Measurements from ENCODE around the gene LMO1.

LMO1 gene

DNA sequence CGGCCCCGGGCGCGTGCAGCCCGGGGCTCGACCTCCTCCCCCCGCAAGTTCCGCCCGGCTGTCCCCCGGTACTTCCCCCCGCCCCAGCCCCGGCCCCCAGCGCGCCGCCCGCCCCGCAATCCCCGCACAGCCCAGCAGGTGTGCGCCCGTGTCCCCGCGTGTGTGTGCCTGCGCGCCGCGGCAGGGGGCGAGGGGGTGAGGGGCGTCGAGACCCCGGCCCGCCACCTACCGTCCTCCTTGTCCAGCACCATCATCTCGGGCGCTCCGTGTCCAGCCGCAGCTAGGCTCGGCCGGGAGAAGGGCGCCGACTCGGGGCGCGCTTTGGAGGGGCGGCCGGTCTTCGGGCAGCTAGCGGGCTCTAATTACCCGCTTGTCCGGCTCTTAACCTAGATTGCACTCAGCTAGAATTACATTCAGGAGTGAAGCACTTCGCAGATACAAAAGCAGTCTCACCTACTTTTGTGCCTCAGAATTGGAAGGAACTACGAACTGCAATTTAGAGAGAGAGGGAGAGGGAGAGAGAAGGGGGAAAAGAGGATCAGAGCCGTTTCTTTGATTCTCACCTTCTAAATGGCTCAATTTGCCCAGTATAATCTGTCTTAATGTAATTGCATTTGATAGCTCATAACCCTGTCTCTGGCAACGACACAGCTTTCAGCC, 439 bp downstream of the LMO1 start:
- DNase-seq, result no peak

DNA sequence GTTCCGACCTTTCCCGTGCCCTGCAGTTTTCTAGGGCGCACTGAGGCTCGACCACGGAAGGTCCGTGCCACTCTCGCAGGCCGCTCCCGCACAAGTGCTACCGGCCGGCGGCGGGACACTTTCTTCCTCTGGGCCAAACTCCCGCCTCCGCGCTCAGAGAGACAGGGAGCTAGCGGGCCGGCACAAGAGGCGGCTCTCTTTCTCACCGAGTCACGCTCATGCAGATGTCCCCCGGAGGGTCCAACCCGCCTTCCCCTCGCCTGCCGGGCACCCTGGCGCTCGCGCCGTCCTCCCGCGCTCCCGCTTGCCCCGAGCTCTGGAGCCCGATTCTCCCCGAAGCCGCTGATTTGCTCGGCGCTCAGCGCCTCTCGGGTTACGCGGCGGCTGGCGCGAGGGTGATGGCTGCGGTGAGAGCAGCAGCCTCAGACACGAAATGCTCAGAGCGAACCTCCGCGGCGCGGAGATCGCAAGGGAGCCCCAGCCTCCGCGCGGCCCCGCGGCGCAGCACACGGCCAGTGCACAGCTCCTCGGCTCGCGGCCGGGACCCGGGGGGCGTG, 1.0 kb downstream of the LMO1 start:
- DNase-seq, result no peak

DNA sequence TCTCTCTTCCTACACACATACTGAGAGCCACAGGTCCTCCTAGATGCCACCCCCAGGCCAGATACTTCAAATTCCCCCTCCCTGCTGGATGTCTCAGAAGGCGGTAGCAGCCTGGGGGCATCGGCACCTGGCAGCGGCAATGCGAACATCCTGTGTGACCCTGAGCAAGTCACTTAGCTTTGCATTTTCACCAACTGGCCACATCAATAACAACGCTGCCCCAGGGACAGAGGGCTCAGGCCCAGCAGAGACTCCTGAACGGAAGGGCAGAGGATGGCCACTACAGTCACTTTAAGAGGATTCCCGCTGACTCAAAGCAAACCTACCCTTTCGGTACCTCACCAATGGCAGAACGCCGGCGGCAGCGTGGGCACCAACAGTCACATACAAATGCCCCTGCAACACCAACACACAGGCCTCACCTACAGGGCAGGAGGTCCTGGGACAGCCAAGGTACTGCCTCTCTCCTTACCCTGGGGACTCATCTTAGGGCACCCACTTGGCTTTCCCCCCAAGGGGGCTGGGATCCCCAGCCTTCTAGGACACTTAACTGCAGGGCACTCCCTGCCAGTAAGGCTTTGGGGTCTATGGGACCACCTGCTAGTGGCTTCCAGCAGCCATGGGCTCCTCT, 1.6 kb downstream of the LMO1 start:
- DNase-seq, result no peak

- no peak for DNase-seq
These were observed 2.4 kb downstream of the LMO1 start for GRCh38 chr11:8261291-8261690.

DNA sequence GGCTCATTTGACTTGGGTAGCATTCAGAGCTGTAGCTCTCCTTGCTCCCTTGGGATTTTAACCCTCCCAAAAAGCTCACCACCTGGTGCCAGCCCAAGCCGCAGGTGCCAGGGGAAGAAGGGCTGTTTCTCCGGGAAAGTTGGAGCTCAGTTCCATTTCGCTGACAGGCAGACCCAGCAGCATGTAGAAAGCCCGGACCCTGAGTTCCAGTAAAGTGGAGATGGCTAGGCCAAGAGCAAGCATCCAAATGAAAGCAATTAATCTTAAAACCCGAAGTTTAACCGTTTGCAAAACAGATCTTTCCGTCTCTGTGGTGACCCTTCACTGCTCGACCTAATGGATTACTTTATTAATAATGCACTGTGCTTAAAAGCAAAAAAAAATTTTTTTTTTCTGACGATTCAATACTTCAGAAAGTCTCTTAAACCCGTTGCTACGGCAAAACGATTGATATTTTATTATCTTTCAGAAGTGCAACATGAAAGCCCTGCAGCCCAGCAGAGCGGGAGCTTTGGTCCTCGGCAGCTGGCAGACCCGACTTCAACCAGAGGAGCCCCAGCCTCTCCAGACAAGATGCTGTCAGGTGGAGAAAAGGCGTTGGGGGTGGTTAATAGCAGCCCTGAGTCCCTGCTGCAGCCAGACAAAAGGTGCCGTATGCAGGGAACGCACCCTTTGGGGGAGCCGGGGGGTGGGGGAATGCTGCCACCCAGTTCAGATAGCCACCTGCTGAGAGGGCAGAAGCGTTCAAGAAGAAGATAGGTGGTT, 3.3 kb downstream of the LMO1 start:
- DNase-seq, result no peak

GRCh38 chr11:8259306-8259959, 4.2 kb downstream of the LMO1 start:
- DNase-seq, result no peak

- no peak for DNase-seq
These were observed 4.9 kb downstream of the LMO1 start for GRCh38 chr11:8258784-8259183.

DNA sequence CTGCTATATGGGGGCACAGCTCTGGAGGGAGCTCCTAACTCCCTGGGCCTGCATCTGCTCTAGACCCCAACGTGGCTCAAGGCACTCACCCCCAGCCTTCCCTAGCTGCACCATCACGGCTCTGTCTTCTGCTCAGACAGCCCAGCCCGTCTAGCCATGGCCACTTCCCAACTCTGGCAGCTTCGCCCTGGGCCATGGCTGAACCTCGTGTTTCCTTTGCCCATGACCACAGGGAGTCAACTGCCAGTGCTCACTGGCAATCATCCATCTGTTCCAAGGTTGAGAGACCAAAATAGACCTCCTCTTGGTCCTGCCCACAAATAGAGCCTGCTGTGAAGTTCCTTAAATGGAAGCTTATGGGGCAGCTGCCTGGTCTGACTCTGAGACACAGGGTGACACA, 5.4 kb downstream of the LMO1 start:
- no peak for DNase-seq

GRCh38 chr11:8257003-8257664, 6.5 kb downstream of the LMO1 start:
- no peak for DNase-seq

DNA sequence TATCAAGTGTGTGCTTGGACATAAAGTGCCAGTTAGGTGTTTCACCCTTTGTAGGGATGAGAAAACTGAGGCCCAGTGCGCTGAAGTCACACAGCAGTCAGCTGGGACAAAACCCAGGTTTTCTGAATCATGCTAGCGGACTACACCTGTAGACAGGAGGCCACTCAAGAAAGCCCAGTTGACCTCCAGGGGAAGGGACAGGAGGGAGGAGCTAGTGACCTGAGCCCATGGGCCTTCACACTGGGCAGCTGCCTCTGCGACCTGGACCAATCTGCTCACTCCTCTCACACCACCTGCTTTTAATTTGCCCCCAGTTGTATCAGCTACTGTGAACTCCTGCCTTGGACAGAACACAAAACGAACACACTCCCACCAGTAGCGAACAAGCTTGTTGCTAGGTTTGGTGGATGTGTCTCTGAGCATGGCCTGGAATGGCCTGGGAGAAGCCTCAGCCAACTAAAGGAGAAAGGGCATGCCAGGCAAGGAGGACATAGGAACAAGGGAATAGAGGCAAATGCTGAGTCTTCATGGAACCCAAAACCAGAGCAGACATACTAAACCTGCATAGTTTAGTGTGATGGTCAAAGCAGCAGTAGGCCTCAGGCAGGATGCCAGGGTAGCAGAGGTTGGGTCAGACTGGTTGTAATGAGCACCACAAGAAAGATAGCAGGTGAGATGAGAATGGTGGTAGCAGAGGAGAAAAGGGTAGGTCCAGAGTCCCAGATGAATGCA, 7.2 kb downstream of the LMO1 start:
- DNase-seq, result no peak

GRCh38 chr11:8253566-8253965, 10.1 kb downstream of the LMO1 start:
- DNase-seq, result no peak

- no peak for DNase-seq
These were observed 10.7 kb downstream of the LMO1 start for GRCh38 chr11:8252946-8253345.

DNA sequence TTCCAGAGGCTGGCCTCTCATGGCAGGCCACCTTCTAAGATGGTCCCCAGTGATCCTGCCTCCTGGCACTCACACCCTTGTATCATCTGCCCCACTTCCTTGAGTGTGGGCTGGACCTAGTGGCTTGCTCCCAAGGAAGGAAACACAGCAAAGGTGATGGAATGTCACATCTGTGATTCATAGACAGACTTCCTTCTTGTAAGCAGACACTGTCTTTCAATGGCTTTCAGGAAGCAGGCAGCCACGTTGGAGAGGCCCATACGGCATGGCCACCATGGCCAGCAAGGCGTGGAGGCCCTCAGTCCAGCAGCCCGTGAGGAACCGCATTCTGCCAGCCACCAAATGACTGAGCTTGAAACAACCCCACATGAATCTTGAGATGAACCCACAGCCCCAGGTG, 11.3 kb downstream of the LMO1 start:
- DNase-seq, result no peak

DNA sequence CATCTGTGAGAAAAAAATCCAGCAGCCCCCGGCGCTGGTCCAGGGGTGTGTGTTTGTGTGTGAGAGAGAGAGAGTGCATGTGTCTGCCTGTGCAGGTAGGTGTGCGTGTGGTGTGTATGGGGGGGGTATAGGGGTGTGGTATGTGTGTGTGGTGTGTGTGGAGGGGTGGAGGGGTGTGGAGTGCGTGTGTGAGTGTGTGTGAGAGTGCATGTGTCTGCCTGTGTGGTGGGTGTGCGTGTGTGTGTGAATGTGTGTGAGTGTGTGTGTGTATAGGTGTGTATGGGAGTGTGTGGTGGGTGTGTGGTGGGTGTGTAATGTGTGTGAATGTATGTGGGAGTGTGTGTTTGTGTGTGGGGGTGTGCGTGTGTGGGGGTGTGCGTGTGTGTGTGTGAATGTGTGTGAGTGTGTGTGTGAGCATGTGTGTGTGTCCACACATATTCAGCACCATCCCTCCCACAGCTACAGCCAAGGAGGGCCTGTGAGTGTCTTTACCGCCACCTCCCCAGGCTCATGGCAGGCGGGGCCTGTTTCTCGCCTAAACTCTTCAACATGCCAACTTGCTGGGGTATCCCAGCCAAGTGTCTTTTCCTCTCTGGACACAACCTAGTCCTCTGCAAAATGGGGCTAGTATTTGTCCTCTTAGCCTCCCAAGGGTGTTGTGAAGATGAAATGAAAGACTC, 11.9 kb downstream of the LMO1 start:
- DNase-seq, result no peak

DNA sequence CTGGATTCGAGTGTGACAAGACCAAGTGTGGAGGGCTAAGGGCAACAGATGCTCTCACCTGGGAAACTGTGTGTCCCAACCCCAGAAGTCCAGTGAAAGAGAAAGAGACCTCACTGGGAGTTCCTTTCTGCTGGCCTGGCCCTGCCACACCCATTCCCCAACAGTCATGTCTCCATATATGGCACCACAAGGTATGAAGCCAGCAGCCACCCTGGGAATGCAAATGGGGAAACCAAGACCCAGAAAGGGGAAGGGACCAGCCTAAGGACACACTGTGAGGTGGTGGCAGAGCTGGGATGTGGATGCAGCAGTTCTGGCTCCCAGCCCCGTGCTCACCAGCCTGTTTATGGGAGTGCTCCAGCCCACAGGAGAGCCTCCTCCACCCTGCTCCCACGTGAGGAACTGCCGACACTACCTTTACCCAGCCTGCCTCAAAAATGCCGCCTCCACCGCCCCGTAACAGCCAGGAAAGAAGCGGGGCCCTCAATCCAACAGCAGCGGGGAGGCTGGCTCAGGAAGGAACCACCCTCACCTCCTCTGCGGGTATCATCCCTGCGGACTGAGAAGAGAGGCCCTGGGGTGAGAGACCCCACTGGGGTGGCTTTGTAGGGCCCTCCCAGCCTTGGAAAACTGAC, 12.6 kb downstream of the LMO1 start:
- no peak for DNase-seq

DNA sequence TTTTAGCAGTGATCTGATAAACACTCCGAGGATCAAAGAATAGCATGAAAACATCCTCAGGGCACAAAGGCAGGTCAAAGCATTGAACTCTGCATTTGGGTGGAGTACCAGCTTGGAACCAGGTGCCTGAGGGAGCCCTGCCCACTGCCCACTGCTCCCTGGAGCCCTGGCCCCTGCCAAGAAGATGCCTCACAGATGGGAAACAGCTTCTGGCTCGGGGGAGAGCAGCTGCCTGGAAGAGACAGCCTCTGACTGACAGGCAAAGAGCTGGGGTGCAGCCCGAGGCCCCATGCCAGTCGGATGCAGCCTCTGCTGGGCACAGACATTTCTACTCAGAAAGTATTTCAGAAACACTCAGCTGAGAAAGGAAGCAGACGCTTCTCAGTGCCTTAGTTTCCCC, 13.2 kb downstream of the LMO1 start:
- DNase-seq, result no peak

- no peak for DNase-seq
These were observed 14.2 kb downstream of the LMO1 start for GRCh38 chr11:8249482-8249881.

- no peak for DNase-seq
These were observed 14.9 kb downstream of the LMO1 start for GRCh38 chr11:8248786-8249185.

DNA sequence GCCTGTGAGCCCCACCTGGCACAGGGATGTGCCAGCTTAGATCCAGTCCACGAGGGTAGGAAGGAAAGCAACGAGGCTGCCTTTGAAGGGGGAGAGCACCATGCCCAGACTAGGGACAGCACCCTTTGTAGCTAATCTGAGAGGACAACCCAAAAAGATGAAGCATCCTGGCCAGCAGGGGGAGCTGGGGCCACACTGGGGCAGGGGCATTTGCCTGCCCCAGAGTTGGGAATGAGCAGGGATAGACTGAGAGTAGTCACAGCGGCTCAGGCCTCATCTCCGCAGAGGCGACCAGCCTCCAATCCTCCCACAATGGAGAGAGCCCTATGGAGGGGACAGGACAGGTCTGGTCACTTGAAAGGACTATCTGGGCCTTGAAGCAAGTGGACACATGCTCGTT, 16.4 kb downstream of the LMO1 start:
- no peak for DNase-seq

DNA sequence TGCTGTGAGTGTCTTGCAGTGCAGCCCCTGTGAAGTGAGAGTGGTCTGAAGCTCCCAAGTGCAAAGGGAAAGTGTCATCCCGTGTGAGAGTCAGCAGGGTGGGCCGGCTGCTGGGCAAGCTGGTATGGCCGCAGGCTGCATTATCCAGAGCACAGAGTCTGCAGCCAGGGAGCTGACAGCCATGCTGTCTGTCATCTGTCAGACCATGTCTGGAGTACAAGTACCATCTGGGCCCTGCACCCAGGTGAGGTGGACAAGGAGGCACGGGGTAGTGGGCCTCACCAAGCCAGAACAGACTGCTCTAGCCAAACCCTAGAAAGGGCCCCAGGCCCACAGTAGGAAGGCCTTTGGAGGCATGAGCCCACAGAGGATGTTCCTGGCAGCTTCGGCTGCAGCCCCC, 20.2 kb downstream of the LMO1 start:
- no peak for DNase-seq
